H9 (cell line): ENCODE results near the gene GJD4. TPM values are rescaled to one million over a fixed set of nuclear protein-coding genes. Genes with fewer than 3 reads are reported as not detected.

Experiments used
- DNase-seq: peaks from one replicate; pipeline ENCODE4 v3.0.0-alpha.2; 2017
- H2AFZ ChIP-seq: one replicate; pipeline ENCODE4 v1.6.1; 2013; ENCODE audit warnings: mild to moderate bottlenecking, low read length, control low read depth, moderate library complexity
- H2AK5ac ChIP-seq: 2 replicates; pipeline ENCODE4 v1.6.1; 2013; ENCODE audit warnings: low read length, control low read depth, mixed read lengths; ENCODE audit not compliant: insufficient read length
- H2BK120ac ChIP-seq: one replicate; pipeline ENCODE4 v1.6.1; 2013; ENCODE audit warnings: low read depth, mild to moderate bottlenecking, low read length, control low read depth, inconsistent platforms; ENCODE audit not compliant: poor library complexity, severe bottlenecking
- H2BK12ac ChIP-seq: 2 replicates; pipeline ENCODE4 v1.6.1; 2013; ENCODE audit warnings: low read length, control low read depth, mixed read lengths, low read depth; ENCODE audit not compliant: insufficient read length
- H2BK15ac ChIP-seq: 2 replicates; pipeline ENCODE4 v1.6.1; 2013; ENCODE audit warnings: low read depth, low read length, control low read depth
- H2BK20ac ChIP-seq: one replicate; pipeline ENCODE4 v1.6.1; 2013; ENCODE audit warnings: low read depth, mild to moderate bottlenecking, low read length, control low read depth, inconsistent platforms; ENCODE audit not compliant: poor library complexity, severe bottlenecking
- H2BK5ac ChIP-seq: 2 replicates; pipeline ENCODE4 v1.6.1; 2013; ENCODE audit warnings: low read length, control low read depth, mixed read lengths; ENCODE audit not compliant: insufficient read length
- H3K14ac ChIP-seq: 2 replicates; pipeline ENCODE4 v1.6.1; 2013; ENCODE audit warnings: low read length, control low read depth; ENCODE audit not compliant: insufficient read depth
- H3K18ac ChIP-seq: 2 replicates; pipeline ENCODE4 v1.6.1; 2013; ENCODE audit warnings: low read depth, mild to moderate bottlenecking, mixed read lengths, low read length, control low read depth; ENCODE audit not compliant: insufficient read length
- H3K23ac ChIP-seq: 2 replicates; pipeline ENCODE4 v1.6.1; 2013; ENCODE audit warnings: low read length, control low read depth, mixed read lengths, low read depth; ENCODE audit not compliant: insufficient read length
- H3K23me2 ChIP-seq: 2 replicates; pipeline ENCODE4 v1.6.1; 2013; ENCODE audit warnings: low read depth, mild to moderate bottlenecking, mixed read lengths, low read length, control low read depth; ENCODE audit not compliant: insufficient read length, poor library complexity, severe bottlenecking
- H3K27ac ChIP-seq: 2 replicates; pipeline ENCODE4 v1.5.1; 2013; ENCODE audit warnings: low read length, control low read depth, mixed read lengths, low read depth; ENCODE audit not compliant: insufficient read length
- H3K27me3 ChIP-seq: 2 replicates; pipeline ENCODE4 v1.6.1; 2013; ENCODE audit warnings: low read length, control low read depth, inconsistent platforms; ENCODE audit not compliant: insufficient read depth
- H3K4ac ChIP-seq: 2 replicates; pipeline ENCODE4 v1.6.1; 2013; ENCODE audit warnings: low read depth, mild to moderate bottlenecking, control low read depth, inconsistent platforms, low read length, moderate library complexity
- H3K4me1 ChIP-seq: 2 replicates; pipeline ENCODE4 v1.6.1; 2013; ENCODE audit warnings: low read length, control low read depth, inconsistent platforms; ENCODE audit not compliant: insufficient read depth
- H3K4me2 ChIP-seq: 2 replicates; pipeline ENCODE4 v1.6.1; 2013; ENCODE audit warnings: low read length, control low read depth, mixed read lengths; ENCODE audit not compliant: insufficient read length, insufficient read depth
- H3K56ac ChIP-seq: 2 replicates; pipeline ENCODE4 v1.6.1; 2013; ENCODE audit warnings: low read depth, mild to moderate bottlenecking, mixed read lengths, low read length, control low read depth; ENCODE audit not compliant: insufficient read length
- H3K79me1 ChIP-seq: 2 replicates; pipeline ENCODE4 v1.6.1; 2013; ENCODE audit warnings: low read depth, mild to moderate bottlenecking, moderate library complexity, low read length, control low read depth, inconsistent platforms; ENCODE audit not compliant: insufficient read depth, poor library complexity, severe bottlenecking
- H3K79me2 ChIP-seq: 2 replicates; pipeline ENCODE4 v1.6.1; 2013; ENCODE audit warnings: low read length, control low read depth, inconsistent platforms; ENCODE audit not compliant: insufficient read depth
- H3K9ac ChIP-seq: 2 replicates; pipeline ENCODE4 v1.6.1; 2013; ENCODE audit warnings: low read length, control low read depth, mixed read lengths; ENCODE audit not compliant: insufficient read length; ENCODE audit errors: extremely low read depth
- H3K9me3 ChIP-seq: one replicate; pipeline ENCODE4 v1.6.1; 2013; ENCODE audit warnings: low read depth, low read length, inconsistent platforms; ENCODE audit not compliant: control insufficient read depth
- H3T11ph ChIP-seq: one replicate; pipeline ENCODE4 v1.6.1; 2013; ENCODE audit warnings: mild to moderate bottlenecking, low read length, control low read depth, inconsistent platforms
- H4K20me1 ChIP-seq: one replicate; pipeline ENCODE4 v1.6.1; 2013; ENCODE audit not compliant: control insufficient read depth, insufficient read length, insufficient read depth
- H4K5ac ChIP-seq: 2 replicates; pipeline ENCODE4 v1.6.1; 2013; ENCODE audit warnings: low read depth, mild to moderate bottlenecking, mixed read lengths, low read length, control low read depth; ENCODE audit not compliant: insufficient read length
- H4K8ac ChIP-seq: replicated peaks from 2 replicates; pipeline ENCODE4 v1.6.1; 2013; ENCODE audit warnings: low read length, control low read depth, mixed read lengths, low read depth; ENCODE audit not compliant: insufficient read length
- H4K91ac ChIP-seq: 2 replicates; pipeline ENCODE4 v1.6.1; 2013; ENCODE audit warnings: low read depth, mild to moderate bottlenecking, moderate library complexity, mixed read lengths, low read length, control low read depth; ENCODE audit not compliant: insufficient read length
- H3K27ac Mint-ChIP-seq, 3 experiments: 2 replicates in 2 of 3; 3 replicates in 1 of 3; pipeline ENCODE4 v1.8.0; 2020 to 2021; ENCODE audit warnings: mixed read lengths in 3 of 3, mild to moderate bottlenecking in 1 of 3, moderate library complexity in 1 of 3
- H3K27me3 Mint-ChIP-seq: 2 replicates; pipeline ENCODE4 v1.8.0; 2021; ENCODE audit warnings: low read depth, mild to moderate bottlenecking, moderate library complexity, mixed read lengths
- H3K36me3 Mint-ChIP-seq, 3 experiments: 2 replicates in 2 of 3; 3 replicates in 1 of 3; pipeline ENCODE4 v1.8.0; 2020 to 2021; ENCODE audit warnings: low read depth in 3 of 3, mixed read lengths in 3 of 3; ENCODE audit not compliant: insufficient read depth in 1 of 3
- H3K4me1 Mint-ChIP-seq, 2 experiments: 2 replicates each; pipeline ENCODE4 v1.8.0; 2020; ENCODE audit warnings: mixed read lengths in 2 of 2
- H3K4me3 Mint-ChIP-seq, 2 experiments: 2 replicates in 1 of 2; 3 replicates in 1 of 2; pipeline ENCODE4 v1.8.0; 2020 to 2021; ENCODE audit warnings: mild to moderate bottlenecking in 2 of 2, mixed read lengths in 2 of 2, moderate library complexity in 1 of 2
- H3K9me3 Mint-ChIP-seq, 2 experiments: 2 replicates in 1 of 2; 3 replicates in 1 of 2; pipeline ENCODE4 v1.8.0; 2020; ENCODE audit warnings: mild to moderate bottlenecking in 2 of 2, mixed read lengths in 2 of 2, moderate library complexity in 1 of 2
- WGBS: extraction: QIAGEN DNeasy Blood & Tissue Kit; methylation state at CpG from one replicate; pipeline ENCODE4 v1.1.7; 2013; ENCODE audit warnings: missing lambda C conversion rate, low lambda C conversion rate, mixed read lengths; ENCODE audit not compliant: insufficient read length; ENCODE audit errors: extremely low coverage; 5-methylcytosine and 5-hydroxymethylcytosine counted together
- total RNA-seq: library from RNA; stranded (reverse); gene quantifications from 2 replicates; pipeline ENCODE4 v1.2.1, GENCODE V29; 2021
- TF ChIP-seq, protein P1 (sequence below): fragments of 200-600 bp; sonication (generic); conservative IDR thresholded peaks from 3 replicates; pipeline ENCODE4 v1.8.0; 2021; ENCODE audit warnings: antibody characterized with exemption, mild to moderate bottlenecking

Gene GJD4
- total RNA-seq, 1 experiment from 2014 or later: not detected

DNA sequence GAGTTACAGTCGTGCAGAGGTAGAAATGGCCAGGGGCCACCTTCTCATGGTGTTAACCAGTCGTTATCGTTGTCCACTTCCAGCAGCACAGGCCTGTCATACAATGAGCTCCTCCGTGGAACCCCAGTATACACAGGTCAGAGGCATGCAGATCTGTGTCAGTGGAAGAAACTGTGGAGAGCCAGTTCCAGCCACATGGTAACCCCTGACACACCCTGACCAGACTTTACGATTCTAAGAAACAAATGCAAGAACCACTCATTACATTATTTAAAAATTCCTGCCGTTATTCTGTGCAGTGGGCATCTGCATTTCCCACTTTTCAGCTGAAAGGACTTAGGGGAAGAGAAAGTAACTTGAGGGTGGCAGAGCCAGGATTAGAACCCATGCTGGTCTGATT lies 23.5 kb upstream of the GJD4 start:
- Mint-ChIP-seq H3K4me3 (no peak overlapping the region), H3K4me1 (no peaks in the 10 kb centered on the region; a peak in 1 of 4 replicates), H3K36me3 (no peaks in the 10 kb centered on the region; a peak in 2 of 7 replicates), H3K9me3 (no peaks in the 10 kb centered on the region; a peak in 2 of 5 replicates), H3K27ac (no peak overlapping the region), H3K27me3 (peaks cover 4% of the 10 kb centered on the region)
- no peak overlapping the region for H2AFZ ChIP-seq
- no peaks in the 10 kb centered on the region for H3K4me1 ChIP-seq
- no peak overlapping the region for H4K5ac ChIP-seq
- H3K27ac ChIP-seq: no peak overlapping the region
- no peak overlapping the region for H2AK5ac ChIP-seq
- DNase-seq: no peak
- H3K56ac ChIP-seq: no peak overlapping the region
- TF ChIP-seq, protein P1, sequence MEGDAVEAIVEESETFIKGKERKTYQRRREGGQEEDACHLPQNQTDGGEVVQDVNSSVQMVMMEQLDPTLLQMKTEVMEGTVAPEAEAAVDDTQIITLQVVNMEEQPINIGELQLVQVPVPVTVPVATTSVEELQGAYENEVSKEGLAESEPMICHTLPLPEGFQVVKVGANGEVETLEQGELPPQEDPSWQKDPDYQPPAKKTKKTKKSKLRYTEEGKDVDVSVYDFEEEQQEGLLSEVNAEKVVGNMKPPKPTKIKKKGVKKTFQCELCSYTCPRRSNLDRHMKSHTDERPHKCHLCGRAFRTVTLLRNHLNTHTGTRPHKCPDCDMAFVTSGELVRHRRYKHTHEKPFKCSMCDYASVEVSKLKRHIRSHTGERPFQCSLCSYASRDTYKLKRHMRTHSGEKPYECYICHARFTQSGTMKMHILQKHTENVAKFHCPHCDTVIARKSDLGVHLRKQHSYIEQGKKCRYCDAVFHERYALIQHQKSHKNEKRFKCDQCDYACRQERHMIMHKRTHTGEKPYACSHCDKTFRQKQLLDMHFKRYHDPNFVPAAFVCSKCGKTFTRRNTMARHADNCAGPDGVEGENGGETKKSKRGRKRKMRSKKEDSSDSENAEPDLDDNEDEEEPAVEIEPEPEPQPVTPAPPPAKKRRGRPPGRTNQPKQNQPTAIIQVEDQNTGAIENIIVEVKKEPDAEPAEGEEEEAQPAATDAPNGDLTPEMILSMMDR: no peak
- no peaks in the 10 kb centered on the region for H3K23me2 ChIP-seq
- no peaks in the 10 kb centered on the region for H3K27me3 ChIP-seq
- H2BK120ac ChIP-seq: no peak overlapping the region
- WGBS: no CpG with 5 or more reads among the region's 6 CpGs
- no peak overlapping the region for H2BK12ac ChIP-seq
- no peak overlapping the region for H4K91ac ChIP-seq
- H3T11ph ChIP-seq: no peak overlapping the region
- no peaks in the 10 kb centered on the region for H3K79me1 ChIP-seq
- no peaks in the 10 kb centered on the region for H4K20me1 ChIP-seq
- no peak overlapping the region for H2BK5ac ChIP-seq
- H3K9me3 ChIP-seq: no peaks in the 10 kb centered on the region
- no peak overlapping the region for H2BK15ac ChIP-seq
- H2BK20ac ChIP-seq: no peak overlapping the region
- no peak overlapping the region for H3K23ac ChIP-seq
- no peaks in the 10 kb centered on the region for H3K79me2 ChIP-seq
- H3K4ac ChIP-seq: no peak overlapping the region
- no peak overlapping the region for H3K4me2 ChIP-seq
- no peak overlapping the region for H3K14ac ChIP-seq
- no peak overlapping the region for H3K18ac ChIP-seq
- H3K9ac ChIP-seq: no peak overlapping the region
- no peak overlapping the region for H4K8ac ChIP-seq
